Heart left ventricle (tissue), 13 donors: ENCODE measurements around the gene GATA6.

Source experiments
- CTCF ChIP-seq, 12 donors: fragments of 200-600 bp; sonication (generic) in 4 of 12; IDR thresholded peaks; one replicate each; pipeline versions ENCODE4 v1.5.0 to v1.8.0; 2018 to 2022; ENCODE audit warnings: antibody characterized with exemption in 12 of 12, mild to moderate bottlenecking in 5 of 12
- POLR2A ChIP-seq, 2 donors: fragments of 450-650 bp; IDR thresholded peaks; one replicate each; pipeline ENCODE4 v1.6.1; 2017; ENCODE audit warnings: antibody characterized with exemption in 2 of 2, mild to moderate bottlenecking in 2 of 2, moderate library complexity in 2 of 2
- donor health status: ischemic (EF 13 %, LVEDD 7.1; RV severe dilation, severe dysfunction).
- donor health status: DM: no; HTN: yes; CAD: no.
- donor health status: DM: no; HTN: no; CAD: no.
- donor health status: ischemic (EF 25% LVEDD 6.9; RV normal size, moderate dysfunction).
- donor health status: ischemic (EF 25% LVEDD 5.7; RV mildly dilated, moderate dysfunction).
- donor health status: ischemic (EF 35%, LVEDD 5.7; RV mildly dilated, moderate dysfunction).
- donor health status: nonischemic (EF 11% LVEDD 7.7; RV severe dilation, severe dysfunction).
- donor health status: DM: yes; HTN: yes; CAD: no.
- donor health status: PGD.
- donor health status: ischemic (EF 29% LVEDD 5.4; RV normal size, mild dysfunction).
- donor health status: nonischemic (EF 23%, LVEDD 6.1; RV moderate dilation, normal function).

GRCh38 chr18:22207021-22207758, 37.8 kb downstream of the GATA6 start:
- TF ChIP-seq CTCF (IDR thresholded peaks at IDR 0.05) (no peak), POLR2A (IDR thresholded peaks at IDR 0.05) (no peak)
